ENCODE results near the gene SULT1E1.
"Not testable (repeated sequence)": the region's sequence is repeated elsewhere in the genome, so short reads cannot be mapped to it uniquely, and the experiment has no call there.

Gene SULT1E1

DNA sequence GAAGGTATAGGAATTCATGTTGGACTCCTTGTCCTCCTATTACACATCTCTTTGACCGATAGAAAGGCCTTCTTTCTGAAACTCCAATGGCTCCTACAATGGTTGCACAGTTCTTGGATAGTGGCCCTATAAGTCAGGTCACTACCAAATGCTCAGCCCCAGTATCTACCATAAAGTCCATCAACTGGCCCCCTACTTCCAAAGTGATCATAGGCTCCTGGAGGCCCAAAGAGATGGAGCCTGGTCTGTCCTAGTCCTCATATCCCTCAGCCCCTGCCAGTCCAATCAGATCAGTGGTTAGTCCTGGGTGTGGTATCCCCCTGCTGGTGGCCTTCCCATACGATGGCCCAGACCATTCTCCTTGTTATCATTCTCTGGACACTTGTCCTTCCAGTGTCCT, 30.3 kb downstream of the SULT1E1 start:
- no peak for DNase-seq (ENCODE audit: extremely low read depth, low read depth)
- no peak for TF ChIP-seq CTCF (IDR thresholded peaks at IDR 0.05; ENCODE audit: low read depth, low read length, missing control alignments)
- H3K4me3 ChIP-seq (replicated peaks; ENCODE audit: low read depth, low read length) = no peak overlapping the region

- DNase-seq (ENCODE audit: extremely low read depth, low read depth) = no peak
- no peak overlapping the region for H3K4me3 ChIP-seq (replicated peaks; ENCODE audit: low read depth, low read length)
- no peak for TF ChIP-seq CTCF (IDR thresholded peaks at IDR 0.05; ENCODE audit: low read depth, low read length, missing control alignments)
Observed at GRCh38 chr4:69828828-69829227, 31.1 kb downstream of the SULT1E1 start.

DNA sequence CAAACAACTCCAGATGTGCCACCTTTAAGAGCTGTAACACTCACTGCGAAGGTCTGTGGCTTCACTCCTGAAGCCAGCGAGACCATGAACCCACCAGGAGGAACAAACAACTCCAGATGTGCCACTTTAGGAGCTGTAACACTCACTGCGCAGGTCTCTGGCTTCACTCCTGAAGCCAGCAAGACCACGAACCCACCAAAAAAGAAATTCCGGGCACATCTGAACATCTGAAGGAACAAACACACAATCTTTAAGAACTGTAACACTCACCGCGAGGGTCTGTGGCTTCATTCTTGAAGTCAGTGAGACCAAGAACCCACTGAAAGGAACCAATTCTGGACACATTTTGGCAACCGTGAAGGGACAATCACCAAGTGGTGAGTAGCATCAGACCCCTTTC, 34.9 kb downstream of the SULT1E1 start:
- DNase-seq (ENCODE audit: extremely low read depth, low read depth); H3K4me3 ChIP-seq (replicated peaks; ENCODE audit: low read depth, low read length): not testable (repeated sequence)

DNA sequence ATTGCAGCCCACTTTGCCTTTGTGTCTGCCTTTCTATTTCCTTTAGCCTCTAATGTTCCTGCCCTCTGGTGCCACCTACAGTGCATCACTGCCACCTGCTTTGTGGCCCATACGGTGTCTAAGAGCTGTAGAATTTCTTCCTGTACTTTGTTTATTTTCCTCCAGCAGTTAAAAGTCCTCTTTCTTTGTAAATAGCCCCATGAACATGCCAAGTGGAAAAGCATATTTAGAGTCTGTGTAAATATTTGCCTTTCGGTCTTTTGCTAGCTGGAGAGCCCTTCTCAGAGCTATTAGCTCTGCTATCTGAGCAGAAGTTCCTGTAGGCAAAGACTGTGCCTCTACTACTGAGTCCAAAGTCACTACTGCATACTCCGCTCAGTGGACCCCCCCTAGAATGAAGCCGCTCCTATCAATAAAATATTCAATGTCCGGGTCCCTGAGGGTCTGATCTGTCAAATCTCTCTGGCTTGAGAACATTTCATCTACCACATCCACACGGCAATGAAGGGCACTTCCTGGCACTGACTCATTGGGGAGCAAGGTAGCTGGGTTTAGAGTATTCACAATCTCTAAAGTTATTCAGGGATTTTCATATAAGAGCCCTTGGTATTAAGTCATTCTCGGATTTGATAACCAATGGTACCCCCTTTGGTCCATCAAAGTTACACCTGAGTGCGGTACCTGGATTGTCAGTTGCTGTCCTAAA, 36.3 kb downstream of the SULT1E1 start:
- peak; percentile 37 for TF ChIP-seq CTCF (IDR thresholded peaks at IDR 0.05; ENCODE audit: low read depth, low read length, missing control alignments)
- H3K4me3 ChIP-seq (replicated peaks; ENCODE audit: low read depth, low read length) = no peak overlapping the region
- no peak for DNase-seq (ENCODE audit: extremely low read depth, low read depth)

- DNase-seq (ENCODE audit: extremely low read depth, low read depth) = no peak
- H3K4me3 ChIP-seq (replicated peaks; ENCODE audit: low read depth, low read length) = no peak overlapping the region
- no peak for TF ChIP-seq CTCF (IDR thresholded peaks at IDR 0.05; ENCODE audit: low read depth, low read length, missing control alignments)
Observed at GRCh38 chr4:69823048-69823447, 36.9 kb downstream of the SULT1E1 start.

- no peak for DNase-seq (ENCODE audit: extremely low read depth, low read depth)
- H3K4me3 ChIP-seq (replicated peaks; ENCODE audit: low read depth, low read length) = no peak overlapping the region
- no peak for TF ChIP-seq CTCF (IDR thresholded peaks at IDR 0.05; ENCODE audit: low read depth, low read length, missing control alignments)
Observed at GRCh38 chr4:69822198-69822597, 37.7 kb downstream of the SULT1E1 start.

GRCh38 chr4:69818060-69818639, 41.8 kb downstream of the SULT1E1 start:
- H3K4me3 ChIP-seq (replicated peaks; ENCODE audit: low read depth, low read length) = no peak overlapping the region
- no peak for DNase-seq (ENCODE audit: extremely low read depth, low read depth)
- TF ChIP-seq CTCF (IDR thresholded peaks at IDR 0.05; ENCODE audit: low read depth, low read length, missing control alignments) = no peak
